Measurements from ENCODE around the gene RBBP5. TPM values are rescaled to one million over a fixed set of nuclear protein-coding genes. Genes with fewer than 3 reads are reported as not detected.

RBBP5 gene
- total RNA-seq, 1 donor from 2014 or later = 23.4 TPM

DNA sequence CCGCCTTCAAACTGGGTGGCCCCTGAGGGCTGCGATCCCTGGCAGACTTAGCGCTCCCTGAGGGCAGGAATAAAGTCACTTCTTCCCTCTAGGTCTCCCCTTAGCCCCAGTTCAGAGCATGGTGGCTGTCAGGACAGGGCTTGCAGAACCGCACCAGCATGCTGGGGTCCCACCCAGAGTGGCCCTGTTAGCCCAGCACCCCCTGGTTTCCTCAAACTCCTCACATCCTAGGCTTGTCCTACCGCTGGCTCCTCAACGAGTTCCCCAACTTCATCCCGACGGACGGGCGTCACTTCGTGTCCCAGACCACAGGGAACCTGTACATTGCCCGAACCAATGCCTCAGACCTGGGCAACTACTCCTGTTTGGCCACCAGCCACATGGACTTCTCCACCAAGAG lies 62.9 kb downstream of the RBBP5 start:
- intact Hi-C loops (cut with micrococcal nuclease) = no loop called here

DNA sequence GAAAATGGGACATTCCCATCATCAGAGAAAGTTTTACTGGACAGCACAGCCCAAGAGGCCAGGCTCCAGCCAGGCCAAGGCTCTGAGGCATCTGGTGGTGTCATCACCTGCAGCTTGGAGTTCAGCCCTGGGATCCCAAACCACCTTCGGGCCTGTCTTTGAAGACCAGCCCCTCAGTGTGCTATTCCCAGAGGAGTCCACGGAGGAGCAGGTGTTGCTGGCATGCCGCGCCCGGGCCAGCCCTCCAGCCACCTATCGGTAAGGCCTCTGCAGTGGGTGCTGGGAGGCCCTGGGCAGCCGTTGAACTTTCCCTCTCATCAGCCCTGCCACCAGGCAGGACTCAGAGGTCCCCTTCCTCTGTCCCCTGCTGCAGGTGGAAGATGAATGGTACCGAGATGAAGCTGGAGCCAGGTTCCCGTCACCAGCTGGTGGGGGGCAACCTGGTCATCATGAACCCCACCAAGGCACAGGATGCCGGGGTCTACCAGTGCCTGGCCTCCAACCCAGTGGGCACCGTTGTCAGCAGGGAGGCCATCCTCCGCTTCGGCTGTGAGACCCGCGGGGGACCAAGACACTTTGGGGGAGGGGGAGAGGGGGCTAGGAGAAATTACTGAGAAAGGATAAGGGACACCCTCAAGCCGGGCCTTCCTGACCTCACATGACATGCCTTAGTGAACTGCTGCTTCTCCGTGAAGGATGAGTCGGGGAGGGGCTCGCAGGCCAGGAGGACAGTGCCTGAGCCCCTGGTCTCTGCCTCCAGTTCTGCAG lies 63.8 kb downstream of the RBBP5 start:
- intact Hi-C loops (cut with micrococcal nuclease) = no loop called here

DNA sequence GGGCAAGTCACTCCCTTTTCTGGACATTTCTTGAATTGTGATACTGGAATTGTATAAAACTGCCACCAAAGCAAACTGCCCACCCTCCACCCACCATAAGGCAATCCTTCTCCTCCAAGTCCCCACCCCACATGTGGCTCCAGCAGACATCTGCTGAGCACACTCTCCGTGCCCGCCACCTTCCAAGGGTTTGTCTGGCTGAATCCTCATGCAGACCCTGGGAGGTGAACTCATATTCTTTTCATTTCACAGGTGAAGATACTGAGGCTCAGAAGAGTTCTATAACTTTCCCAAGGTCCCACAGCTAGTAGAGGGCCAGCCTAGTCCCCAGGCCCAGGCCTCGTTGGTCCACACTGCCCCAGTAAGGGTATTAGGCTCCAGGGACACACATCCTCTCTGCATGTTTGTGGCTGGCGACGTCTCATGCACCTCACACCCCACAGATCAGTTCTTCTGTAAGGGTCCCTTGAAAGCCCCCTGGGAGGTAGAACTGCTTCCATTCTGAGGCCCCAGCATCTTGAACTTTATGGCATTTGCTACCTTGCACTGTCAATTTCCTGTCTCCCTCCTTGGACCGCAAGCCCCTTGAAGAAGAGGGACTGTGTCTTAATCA lies 64.7 kb downstream of the RBBP5 start:
- intact Hi-C loops (cut with micrococcal nuclease) = no loop called here

DNA sequence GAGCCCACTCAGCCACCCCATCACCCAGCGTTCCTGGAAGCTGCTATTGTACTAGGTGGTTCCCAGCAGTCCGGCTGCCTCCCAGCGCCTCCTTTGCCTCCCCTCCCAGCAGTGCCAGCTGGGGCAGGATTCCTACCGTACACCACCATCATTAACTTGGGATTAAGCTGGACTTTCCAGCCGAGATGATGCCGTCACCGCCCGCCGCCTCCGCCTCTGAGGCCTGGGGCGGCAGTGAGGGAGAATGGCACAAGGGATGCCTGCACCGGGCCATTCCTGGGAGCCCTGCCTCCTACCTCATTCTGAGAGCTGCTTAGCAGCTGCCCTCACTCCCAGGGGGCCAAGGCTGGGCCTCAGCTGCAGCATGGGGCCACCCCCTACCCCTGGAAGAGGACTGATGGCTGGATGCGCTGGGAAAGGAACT lies 65.6 kb downstream of the RBBP5 start:
- intact Hi-C loops (cut with micrococcal nuclease) = no loop called here

DNA sequence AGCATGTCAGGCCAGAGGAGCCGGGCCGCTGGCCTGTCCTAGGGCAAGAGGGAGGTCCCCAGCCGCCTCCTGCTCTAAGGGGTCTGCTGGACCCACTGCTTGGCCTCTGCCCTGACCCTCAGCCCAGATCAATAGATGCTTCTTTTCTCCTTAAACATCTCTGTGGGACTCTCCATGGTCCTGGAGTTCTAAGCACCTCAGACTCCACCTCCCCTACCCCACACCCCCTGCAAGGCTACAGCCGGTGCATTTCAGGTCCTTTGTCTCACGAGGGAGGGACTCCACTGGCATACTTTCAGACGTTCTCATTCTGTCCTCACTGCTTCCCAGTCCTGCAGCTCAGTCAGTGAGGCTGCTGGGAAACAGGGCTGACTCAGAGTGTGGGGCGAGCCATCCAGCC lies 67.8 kb downstream of the RBBP5 start:
- intact Hi-C loops (cut with micrococcal nuclease) = no loop called here

DNA sequence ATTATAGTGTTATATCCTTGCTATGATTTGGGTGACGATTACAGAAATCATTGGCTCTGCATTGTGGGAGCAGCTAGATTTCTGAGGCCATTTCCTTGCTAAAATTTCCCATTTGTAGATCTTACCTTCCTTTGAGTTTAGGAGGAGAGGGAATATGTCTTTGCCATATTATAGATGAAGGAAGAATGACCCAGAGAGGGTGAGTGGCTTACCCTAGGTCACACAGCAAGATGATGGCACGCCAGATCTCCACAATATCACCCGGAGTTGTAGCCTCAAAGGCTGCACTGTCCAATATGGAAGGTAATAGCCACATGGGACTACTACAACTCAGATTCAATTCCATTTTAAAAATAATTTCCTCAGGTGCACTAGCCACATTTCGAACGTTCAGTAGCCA lies 68.5 kb downstream of the RBBP5 start:
- intact Hi-C loops (cut with micrococcal nuclease) = no loop called here

DNA sequence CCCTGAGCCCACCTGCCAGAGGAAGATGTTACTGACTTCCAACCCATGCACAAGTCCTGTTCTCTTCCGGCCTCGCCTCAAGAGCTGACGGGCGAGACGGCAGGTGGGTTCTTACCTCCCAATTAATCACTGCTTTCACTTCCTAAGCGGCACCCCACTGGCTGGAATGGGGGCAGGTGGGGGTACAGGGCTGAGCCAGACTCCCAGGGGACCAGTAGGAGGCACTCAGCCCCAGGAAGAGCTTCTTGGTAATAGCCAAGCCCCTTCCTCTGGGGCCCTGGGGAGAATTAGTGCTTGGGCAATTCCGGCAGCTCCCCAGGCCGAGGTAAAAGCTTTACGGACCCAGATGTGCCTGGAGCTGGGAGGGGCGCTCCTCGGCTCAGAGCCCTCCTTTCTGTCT lies 69.1 kb downstream of the RBBP5 start:
- intact Hi-C loops (cut with micrococcal nuclease) = no loop called here

DNA sequence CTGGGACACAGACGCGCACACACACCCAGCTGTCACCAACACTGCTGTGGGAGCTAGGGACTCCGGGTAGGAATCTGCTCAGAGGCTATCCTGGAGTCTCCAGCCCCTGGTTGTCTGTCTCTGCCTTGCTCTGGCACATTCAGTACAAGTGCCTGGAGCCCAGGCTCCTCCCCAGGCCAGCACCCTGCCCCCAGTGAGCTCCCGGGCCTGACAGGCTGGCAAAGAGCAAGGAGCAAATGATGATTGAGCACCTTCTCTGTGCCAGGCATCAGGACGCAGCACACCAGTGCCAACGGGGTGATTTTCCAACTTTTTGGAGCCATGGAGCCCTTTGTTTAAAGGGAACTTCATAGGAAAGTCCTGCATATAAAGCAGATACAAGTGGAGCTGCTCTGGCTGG lies 72.3 kb downstream of the RBBP5 start:
- intact Hi-C loops (cut with micrococcal nuclease) = no loop called here

DNA sequence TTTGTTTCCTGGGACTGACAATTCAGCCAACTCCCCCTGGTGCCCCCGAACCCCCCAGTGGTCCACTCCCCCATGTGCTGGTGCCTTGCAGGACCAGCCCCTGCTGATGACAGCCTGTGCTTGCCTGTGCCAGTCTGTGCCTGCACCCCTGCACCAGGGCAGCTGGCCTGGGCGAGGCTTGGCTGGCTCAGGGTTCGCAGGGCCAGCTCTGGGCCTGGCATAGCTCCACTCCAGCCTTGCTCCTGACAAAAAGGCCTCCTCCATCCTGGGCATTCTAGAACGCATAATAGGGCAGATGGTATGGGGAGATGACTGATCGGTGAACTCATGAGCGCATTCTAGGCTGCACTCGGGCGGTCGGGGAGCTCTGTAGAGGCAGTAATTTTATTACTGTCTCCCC lies 73.4 kb downstream of the RBBP5 start:
- intact Hi-C loops (cut with micrococcal nuclease) = no loop called here

DNA sequence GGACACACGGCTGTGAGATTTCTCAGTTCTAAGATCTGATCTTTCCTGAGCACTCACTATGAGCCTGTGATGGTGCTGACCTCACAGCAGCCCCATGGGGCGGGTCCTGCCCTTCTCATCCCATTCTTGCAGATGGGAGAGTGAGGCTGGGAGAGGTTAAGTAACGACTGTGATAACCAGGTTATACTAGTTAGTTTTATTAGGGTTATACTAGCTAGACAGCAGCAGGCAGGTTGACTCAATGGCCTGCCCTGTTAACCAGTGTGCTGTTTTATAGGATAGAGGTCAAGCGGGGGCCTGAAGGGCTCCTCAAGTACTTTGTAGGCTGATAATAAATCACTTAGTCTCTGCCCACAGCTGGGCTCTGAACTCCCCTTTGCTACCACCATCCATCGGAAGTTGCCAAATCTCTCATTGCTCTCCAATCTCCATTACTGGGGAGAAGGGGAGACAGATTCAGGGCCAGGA lies 74.0 kb downstream of the RBBP5 start:
- intact Hi-C loops (cut with micrococcal nuclease) = no loop called here

DNA sequence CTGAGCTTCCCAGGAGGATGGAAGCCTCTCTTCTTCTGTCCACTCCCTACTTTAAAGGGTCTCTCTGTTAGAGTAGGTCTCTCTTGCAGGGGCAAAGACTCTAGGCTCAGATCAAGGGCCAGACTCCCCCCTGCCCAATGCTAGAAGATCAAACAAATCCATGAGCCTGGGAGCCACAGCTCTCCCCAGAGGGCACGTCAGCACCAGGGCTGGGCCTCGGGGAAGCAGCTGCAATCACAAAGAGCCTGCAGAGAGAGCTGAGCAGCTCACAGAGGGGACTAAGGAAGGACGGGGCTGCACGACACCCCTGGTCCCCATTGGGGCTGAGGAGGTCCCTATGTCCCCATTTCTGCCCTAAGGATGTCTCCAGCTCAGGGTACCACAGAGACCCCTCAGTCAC lies 74.9 kb downstream of the RBBP5 start:
- intact Hi-C loops (cut with micrococcal nuclease) = no loop called here

DNA sequence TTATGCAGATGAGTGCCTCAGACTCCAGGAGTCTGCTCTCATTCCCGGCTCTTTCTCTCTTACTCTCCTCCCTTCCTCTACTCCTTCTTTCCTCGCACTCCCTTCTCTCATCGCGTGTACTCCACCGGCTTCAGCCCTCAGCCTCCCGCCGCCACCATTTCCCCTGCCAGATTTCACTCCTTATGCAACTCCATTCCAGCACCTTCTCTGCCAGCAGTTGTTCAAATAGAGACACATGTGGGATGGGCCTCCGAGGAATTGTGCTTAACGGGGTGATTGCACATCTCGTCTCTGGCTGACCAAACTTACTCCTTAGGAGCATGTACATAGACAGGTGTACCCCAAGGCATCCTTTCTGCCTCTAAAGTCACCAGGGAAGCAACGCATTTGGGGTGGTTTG lies 76.6 kb downstream of the RBBP5 start:
- intact Hi-C loops (cut with micrococcal nuclease) = no loop called here

DNA sequence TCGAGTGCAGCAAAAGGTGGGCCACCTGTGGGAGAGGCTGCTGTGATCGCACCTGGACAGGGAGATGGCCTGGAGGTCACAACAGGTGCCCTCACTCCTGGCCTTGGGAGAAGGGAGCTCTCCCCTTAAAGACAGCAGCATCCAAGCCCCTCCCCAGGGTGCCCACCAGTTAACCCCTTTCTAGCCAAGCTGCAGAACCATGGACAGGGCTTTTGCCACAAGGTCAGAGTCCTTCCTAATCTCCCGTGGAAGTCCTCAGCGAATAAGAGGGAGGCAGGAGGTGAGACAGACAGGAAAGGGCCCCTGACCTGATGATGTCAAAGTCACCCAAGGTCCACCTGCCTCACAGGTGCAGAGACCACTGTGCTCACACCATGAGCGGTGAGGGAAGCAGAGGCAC lies 77.0 kb downstream of the RBBP5 start:
- intact Hi-C loops (cut with micrococcal nuclease) = no loop called here

DNA sequence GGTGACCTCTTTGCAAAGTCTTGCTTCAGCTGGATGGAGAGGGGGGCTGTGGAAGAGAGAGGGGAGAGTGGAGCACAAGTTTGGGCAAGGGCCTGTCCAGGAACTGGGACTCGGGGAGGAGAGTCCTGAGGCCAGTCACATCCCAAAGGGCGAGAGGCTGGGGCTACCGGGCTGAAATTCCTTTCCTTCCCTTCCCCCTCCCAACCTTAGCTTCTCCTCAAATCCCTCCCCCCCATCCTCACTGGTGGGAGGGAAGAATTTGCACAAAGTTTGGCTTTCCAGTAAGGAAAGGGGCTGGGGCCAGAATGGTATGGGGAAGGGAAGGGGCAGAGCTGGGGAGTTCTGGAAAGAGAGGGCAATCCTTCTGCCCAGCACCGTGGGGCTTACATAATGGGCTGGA lies 77.9 kb downstream of the RBBP5 start:
- intact Hi-C loops (cut with micrococcal nuclease) = no loop called here

DNA sequence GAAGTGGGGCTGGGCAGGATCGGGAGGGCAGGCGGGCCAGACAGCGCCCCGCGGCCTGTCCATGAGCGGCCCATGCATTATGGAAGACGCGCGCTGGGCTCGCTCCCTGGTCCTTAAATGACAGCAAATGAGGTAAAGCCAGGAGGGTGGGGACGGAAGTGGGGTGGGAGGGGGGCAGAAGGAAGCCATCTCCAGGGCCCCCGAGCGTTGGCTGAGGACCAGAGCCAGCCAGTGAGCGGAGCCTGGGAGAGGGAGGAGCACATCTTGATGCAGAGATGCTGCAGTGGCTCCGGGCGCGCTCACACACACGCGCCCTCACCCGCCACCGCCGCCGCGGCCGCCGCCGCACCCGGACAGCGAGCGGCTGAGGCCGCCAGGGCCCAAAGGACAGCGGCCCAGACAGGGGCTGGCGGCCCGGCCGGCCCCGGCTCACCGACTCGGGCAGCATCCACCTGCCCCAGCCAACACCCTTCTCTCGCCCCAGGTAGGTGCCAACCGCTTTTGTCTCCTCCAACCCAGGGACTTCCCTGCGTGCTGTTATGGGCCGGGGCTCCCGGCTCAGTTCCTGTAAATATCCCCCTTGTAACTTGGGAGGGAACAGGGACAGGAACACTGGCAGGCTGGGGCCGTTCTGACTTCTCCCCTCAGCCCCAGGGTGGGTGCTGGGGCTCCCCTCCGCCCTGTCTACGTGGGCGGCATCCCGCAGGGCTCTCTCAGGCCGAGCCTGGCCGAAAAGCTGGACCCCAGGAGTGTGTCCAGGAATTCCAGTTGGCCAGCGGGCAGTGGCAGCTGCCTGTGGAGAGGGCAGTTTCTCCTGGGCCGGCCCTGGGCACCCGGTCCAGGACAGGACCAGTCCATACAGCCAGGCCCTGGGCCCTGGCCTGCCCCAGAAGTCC lies 78.6 kb downstream of the RBBP5 start, which contains the start of gene CNTN2:
CNTN2 (plus strand) TSS at position 302 of the 896 bp plus-strand sequence. CDS start 9,974 bp downstream, outside the sequence.
- intact Hi-C loops (cut with micrococcal nuclease) = no loop called here

DNA sequence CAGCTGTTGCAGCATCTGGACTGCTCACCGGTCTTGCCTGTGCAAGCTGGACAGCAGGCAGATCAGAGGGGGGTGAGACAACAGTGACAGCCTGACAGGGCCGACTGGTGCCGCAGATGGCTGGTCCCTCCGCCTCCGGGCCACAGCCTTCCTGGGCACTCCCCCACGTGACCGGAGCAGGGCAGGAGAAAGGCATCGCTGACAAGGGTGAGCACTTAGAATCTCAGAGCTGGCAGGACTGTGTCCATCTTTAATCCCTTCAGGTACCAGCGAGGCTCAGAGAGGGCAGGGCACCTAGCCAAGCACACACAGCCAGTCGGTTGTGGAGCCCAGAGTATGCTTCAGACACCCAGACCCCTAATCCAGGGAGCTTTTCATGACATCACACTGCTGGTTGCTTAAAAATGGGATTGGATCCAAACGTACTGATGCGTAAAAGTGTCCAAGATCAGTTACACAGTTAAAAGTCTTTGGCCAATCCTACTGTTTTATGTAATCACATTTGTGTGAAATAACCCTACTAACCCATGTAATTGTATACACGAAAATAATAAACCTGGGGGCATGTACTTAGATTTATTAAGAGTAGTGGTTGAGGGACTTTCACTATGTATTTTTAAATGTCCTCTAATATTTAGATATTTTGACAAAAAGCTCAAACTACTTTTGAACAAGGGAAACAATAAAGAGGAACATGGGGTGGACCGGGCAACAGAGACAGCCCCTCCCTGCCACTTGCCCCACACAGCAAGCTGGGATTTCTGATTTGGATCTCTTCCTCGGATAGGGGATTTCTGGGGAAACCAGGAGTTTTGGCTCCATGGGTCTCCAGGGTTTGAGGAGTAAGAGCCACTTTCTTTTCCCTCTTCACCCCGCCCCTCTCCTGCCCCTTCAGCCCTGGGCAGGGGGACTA lies 79.5 kb downstream of the RBBP5 start:
- intact Hi-C loops (cut with micrococcal nuclease) = no loop called here

DNA sequence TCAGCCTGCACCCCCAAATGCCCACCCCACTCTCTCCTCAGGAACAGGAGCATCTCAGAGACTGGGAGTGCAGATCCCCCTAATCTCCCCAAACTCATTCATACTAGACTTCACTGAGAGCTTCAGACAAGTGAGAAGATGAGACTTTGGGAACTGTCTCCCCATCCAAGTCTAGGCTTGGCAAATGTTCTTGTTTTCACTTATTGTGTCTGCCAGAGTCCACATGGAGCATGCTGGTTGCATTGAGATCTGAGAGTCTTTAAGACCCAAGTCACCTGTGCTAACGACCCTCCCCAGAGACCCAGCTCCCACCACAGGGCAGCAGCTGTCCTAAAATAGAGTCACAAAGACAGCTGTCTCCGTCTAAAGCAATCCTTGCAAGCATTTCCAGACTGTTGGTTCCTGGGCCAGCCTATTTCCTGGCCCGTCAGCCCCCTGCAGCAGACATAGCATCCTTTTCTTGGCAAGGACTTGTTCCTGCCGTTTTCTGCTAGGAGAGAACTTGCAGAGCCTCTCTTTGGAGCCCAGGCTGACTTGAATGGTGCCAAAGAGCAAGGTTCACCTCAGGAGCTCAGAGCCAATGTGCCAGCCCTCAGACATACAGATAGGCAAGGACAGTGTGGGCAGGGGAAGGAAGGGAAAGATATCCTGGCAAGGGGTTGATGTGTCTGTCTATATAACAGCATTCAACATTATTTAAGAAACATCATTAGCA lies 80.6 kb downstream of the RBBP5 start:
- intact Hi-C loops (cut with micrococcal nuclease) = no loop called here

DNA sequence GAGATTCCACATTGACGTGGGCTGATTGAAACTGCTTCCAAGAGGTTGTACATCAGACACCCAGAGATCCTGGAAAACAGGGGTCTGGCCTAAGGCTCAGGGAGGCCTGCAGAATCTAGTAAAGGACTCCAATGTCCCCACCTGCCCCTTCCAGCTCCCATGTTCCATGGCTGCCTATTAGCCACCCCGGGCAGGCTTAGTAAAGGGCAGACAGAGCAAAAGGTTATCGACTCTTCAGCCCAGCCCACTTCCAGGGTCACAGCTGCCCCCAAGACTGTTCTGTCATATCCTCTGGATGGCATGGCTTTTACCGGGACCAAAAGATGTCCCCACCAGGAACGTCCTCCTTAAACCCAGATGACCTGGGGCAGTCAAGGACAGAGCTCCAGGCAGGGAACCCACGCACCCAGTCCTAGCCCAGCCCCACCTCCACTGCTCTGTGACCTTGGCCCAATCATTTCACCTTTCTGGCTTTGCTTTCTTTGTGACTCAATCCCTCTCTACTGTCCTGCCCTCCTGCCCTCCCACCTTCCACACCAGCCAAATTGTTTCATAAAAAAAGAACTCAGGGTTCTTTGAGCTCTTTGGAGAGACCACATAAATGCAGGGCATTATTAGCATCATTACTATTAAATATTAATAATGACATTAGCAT lies 83.5 kb downstream of the RBBP5 start:
- intact Hi-C loops (cut with micrococcal nuclease) = no loop called here

DNA sequence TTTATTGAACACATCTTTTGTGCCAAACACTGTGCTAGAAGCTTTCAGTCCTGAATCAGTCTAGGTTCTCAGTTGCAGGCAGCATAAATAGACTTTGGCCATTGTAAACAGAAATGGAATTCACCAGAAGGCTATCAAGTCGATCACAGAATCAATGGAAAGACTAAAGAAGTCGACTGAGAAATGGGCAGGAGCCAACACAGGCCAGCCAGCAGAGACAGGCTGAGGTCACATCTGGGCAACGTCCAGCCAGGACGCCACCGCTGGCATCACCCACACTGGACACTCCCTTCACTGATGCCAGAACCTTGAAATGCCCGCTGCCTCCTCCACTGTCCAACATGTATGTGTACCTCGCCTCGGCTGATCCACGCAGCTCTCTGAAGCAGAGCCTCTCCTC lies 84.2 kb downstream of the RBBP5 start:
- intact Hi-C loops (cut with micrococcal nuclease) = no loop called here

Data from T-helper 1 cell treated with Interleukin-12 subunit alpha and Interleukin-12 subunit beta and Interleukin-4 antibody, amounts not matched to agents 30 ng/mL and 1 ng/mL, for 36 hours (primary cell).